NCI-H345 (cell line): ENCODE results near the gene KCNK4.

Source experiments
- DNase-seq: peaks from one replicate; lab custom pipeline; 2025; lab: John Stamatoyannopoulos, UW

The KCNK4 gene

DNA sequence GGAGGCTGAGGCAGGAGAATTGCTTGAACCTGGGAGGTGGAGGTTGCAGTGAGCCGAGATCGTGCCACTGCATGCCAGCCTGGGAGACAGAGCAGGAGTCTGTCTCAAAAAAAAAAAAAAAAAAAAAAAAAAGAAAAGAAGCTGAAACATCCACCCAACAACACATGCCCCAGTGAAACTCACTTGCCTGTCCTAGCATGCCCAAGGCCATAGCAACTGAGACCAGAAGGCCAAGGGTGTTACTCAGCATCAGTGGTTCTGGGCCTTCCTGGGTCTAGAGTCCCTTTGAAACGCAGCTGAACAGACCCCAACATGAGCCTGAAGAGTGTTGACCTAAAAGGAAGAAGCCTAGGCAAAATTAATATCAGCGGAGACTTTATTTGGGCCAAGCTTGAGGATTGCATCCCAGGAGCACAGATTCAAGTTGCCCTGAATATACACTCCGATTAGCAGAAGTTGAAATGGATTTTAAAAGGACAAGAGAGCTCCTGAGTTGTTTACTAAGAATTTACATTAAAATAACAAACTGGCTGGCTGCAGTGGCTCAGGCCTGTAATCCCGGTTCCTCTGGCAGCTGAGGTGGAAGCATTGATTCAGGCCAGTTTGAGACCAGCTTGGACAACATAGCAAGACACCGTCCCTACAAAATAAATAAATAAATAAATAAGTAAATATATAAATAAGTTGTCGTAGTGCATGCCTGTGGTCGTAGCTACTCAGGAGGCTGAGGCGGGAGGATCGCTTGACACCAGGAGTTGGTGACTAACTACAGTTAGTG, 33.8 kb downstream of the KCNK4 start:
- no peak for DNase-seq

DNA sequence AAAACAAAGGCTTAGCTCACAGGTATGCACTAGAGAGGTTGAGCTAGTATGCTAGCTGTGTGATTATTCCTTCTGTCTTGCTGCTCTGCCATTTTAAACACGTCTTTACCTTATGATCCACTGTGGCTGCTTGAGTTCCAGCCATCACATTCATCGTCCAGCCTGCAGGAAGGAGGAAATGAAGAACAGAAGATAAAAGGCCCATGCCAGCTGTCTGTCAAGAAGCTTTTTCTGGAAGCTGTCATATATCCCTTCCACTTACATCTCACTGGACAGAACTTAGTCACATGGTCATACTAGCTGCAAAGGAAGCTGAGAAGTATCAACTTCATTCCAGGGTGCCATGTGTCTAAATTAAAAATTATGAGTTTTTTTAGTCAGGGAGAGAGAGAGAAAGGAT, 36.3 kb downstream of the KCNK4 start:
- DNase-seq, result no peak

DNA sequence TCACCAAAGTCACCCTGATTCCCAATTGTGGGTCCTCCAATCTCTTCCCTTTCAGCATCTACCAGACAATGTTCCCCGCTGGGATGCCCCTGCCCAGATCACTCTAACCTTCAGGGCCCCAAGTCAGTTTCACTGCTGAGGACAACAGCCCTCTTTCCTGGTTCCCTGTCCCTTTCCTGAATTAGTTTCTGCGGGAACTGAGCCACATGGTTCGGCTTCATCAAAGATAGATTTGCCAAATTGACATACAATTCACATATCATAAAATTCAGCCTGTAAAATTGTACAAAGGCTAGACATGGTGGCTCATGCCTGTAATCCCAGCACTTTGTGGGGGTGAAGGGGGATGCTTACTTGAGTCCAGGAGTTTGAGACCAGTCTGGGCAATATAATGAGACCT, 36.9 kb downstream of the KCNK4 start:
- DNase-seq, result no peak

DNA sequence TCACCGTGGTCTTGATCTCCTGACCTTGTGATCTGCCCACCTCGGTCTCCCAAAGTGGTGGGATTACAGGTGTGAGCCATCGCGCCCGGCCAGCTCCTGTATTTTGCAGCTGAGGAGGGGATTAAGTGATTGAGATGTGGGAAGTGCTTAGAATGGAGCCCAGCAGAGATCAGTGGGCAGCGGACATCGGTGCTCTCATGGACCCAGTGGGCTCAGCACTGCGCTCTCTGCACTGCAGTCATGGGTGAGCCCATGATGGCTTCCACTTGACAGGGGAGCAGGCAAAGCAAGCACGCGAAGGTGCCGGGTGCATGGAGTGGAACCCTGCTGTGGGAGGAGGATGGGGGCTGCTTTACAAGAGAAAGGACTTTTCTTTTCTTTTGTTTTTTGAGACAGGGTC, 39.8 kb downstream of the KCNK4 start:
- no peak for DNase-seq

DNA sequence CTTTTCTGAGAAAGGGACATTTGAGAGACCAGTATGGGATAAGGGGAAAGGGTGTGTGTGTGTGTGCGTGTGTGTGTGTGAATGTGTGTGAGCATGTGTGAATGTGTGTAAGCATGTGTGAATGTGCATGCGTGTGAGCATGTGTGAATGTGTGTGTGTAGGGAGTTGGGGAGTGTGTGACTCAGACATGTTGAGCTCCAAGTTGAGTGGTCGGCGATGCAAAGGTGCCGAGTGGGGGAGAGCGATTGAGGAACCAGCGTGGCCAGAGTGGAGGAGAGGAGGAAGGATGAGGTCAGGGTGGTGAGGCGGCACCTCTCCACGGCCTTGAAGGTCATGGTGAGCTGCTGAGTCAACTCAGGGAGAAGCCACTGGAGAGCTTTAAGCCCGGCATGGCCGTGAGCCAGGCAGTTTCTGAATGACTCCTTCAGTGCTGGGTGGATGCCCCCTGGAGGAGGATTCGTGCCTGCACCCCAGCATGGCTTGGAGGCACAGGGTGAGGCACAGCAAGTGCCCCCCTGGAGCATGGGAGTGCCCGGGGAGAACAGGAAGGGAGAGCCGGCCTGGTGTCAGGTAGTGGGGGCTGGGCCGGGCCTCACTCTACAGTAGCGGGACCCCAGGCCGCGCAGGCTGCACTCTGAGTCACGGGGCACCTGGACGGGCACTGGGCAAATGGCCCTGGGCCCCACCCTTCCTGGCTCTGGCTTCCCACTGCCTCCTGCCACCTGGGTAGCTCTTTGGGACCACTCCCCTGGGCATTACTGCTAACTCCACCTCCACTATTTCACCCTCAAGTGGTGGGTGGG, 40.7 kb downstream of the KCNK4 start:
- peak; percentile 73 for DNase-seq

DNA sequence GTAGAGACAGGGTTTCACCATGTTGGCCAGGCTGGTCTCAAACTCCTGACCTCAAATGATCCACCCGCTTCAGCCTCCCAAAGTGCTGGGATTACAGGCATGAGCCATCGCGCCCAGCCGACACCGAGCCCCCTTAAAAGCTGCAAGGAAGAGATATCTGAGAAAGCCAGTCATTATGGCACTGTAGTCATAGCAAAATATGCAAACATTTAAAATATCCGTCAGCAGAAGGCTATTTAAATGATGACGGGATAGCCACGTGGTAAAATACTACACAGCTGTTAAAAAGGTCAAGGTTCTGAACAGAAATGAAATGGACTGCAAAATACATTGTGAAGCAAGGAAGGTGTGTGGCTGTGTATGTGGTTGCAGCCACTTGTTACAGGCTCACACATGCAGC, 42.5 kb downstream of the KCNK4 start:
- DNase-seq, result no peak

DNA sequence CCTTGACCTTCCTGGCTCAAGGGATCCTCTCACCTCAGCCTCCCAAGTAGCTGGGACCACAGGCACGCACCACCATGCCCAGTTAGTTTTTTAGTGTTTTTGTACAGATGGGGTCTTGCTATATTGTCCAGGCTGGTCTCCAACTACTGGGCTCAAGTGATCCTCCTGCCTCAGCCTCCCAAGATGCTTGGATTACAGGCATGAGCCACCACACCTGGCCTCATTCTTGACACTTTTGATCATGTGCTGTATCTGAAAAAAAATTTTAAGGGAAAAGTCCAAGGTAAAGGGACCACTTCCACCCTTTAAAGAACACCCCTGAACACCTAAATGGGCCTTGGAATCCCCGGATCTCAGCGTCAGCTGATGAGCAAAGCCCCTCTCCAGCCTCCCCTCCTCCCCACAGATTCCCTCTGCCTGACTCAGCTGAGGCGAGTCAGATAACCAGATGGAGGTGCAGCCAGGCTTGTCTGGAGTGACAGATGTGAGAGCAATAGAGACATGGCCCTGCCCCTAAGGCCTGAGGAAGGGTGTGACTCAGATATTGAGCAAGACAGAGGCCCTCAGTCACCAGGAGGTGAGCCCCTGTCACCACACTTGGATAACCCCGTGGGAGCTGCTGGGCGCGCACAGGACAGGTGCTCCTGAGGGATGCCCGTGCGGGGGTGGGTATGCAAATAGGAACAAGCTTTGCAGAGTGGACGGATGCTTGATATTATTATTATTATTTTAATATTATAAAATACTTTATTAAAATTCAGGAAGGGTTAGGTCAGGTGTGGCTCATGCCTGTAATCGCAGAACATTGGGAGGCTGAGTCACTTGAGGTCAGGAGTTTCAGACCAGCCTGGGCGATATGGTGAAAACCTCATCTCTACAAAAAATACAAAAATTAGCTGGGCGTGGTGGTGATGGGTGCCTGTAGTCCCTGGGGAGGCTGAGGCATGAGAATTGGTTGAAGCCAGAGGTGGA, 43.9 kb downstream of the KCNK4 start:
- peak; percentile 84 for DNase-seq

DNA sequence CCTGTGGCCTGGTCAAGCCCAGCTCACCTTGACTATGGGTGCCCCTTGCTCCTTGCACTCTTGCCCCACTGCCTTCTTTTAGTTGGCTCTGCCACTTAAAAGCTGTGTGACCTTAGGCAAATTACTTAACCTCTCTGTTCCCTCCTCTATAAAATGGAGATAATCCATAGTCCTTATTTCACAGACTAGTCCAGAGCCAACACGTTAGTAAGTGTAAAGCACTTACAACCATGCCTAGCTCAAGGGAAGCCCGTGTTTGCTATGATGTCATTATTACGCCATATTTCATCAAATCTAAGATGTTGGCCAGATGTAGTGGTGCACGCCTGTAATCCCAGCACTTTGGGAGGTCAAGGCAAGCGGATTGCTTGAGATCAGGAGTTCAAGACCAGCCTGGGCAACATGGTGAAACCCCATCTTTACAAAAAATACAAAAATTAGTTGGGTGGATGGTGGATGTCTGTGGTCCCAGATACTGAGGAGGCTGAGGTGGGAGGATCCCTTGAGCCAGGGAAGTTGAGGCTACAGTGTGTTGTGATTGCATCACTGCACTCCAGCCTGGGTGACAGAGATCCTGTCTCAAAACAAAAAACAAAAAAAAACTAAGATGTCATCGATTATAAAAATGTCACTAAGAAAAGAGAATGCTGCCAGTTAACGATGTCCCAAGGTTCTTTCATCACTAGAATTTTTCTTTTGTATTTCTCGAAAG, 46.6 kb downstream of the KCNK4 start:
- DNase-seq, result no peak

DNA sequence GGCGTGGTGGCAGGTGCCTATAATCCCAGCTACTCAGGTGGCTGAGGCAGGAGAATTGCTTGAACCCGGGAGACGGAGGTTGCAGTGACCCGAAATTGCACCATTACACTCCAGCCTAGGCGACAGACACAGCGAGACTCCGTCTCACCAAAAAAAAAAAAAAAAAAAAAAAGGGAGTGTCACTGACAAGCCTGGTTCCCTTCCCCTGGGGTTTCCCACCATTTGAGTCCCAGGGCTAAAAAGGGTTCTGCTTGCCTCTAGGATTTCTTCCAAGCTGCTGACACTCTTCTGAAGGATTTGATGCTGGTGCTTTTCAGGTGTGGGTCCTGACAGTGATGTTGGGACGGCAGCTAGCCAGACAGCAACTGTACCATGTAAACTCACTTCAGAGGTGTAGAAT, 47.6 kb downstream of the KCNK4 start:
- no peak for DNase-seq

DNA sequence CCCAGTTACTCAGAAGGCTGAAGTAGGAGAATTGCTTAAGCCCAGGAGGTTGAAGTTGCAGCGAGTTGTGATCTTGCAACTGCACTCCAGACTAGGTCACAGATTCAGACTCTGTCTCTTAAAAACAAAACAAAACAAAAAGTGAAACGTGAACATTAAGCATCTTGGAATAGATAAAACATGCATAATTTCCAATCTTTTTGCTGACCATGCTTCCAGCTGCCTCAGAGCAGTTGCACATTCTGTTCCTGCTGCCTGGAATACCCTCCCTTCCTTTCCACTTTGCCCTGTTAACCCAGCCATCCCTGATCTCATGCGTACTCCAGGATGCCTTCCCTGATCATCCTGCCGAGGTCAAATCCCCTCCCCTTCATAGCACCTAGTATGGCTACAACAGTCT, 48.2 kb downstream of the KCNK4 start:
- DNase-seq, result no peak

DNA sequence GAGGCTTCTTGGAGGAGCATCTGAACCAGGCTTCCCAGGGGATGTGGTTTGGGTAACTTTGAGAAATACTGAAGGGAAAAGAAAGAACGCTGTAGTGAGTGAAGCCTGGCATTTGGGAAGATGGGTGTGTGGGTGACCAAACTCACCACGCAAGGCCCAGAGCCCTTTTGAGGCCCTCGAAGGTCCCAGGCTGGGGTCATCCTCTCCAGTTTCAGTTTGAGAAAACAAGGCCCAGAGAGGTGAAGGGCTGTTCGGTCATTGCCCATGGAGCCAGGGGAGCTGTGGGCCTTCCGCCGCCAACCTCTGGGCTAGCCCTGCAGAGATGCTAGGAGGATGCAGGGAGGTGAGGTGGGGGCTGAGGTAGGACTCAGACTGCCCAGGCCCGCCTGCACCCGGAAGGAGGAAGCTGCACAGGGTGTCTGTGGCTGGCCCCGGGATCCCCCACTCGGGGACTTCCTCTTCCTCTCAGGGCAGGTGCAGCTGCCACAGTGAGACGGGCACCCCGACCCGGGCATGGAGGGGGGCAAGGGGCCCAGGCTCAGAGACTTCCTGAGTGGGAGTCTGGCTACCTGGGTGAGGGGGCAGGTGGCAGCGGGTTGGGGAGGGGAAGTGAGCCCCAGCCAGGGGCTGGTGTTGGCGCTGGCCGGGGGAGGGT, 48.8 kb downstream of the KCNK4 start, which contains the start of gene CCDC88B:
Gene CCDC88B, plus strand, starts transcription at position 451 of the 655 bp plus-strand sequence. Its CDS starts 63 bp downstream, at position 514.
- no peak for DNase-seq

DNA sequence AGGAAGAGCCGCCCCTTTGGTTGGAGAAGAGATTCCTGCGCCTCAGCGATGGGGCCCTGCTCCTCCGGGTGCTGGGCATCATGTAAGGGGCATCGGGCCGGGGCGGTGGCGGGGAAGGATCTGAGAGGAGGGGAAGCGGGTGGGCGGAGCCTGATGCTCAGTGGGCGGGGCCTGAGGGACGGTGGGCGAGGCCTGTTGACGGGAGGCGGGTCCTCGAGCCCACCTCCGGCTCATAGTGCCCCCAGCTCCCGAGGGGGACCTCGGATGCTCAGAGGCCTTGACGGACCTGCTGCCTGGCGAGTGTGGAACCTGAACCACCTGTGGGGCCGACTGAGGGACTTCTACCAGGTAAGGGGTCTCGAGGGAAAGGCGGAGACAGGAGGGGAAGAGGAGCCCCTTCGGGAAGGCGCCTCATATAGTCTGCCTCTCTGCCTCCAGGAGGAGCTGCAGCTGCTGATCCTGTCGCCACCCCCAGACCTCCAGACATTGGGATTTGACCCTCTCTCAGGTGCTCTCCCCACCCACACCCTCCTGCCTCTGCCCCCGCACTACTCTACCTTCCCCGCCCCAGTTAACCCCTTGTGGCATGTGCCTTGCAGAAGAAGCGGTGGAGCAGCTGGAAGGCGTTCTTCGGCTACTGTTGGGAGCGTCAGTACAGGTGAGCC, 49.7 kb downstream of the KCNK4 start:
- no peak for DNase-seq

DNA sequence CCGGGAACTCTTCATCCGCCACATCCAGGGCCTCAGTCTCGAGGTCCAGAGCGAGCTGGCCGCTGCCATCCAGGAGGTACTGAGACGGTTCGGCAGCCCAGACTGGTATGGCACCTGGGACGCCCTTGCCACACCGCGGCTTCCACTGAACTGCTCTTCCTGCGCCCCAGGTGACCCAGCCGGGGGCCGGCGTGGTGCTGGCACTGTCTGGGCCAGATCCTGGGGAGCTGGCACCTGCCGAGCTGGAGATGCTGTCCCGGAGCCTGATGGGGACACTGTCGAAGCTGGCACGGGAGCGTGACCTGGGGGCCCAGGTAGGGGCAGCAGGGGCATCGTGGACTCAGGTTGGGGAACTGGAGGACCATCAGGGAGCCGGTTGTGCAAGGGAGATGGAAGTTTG, 50.3 kb downstream of the KCNK4 start:
- DNase-seq, result no peak

DNA sequence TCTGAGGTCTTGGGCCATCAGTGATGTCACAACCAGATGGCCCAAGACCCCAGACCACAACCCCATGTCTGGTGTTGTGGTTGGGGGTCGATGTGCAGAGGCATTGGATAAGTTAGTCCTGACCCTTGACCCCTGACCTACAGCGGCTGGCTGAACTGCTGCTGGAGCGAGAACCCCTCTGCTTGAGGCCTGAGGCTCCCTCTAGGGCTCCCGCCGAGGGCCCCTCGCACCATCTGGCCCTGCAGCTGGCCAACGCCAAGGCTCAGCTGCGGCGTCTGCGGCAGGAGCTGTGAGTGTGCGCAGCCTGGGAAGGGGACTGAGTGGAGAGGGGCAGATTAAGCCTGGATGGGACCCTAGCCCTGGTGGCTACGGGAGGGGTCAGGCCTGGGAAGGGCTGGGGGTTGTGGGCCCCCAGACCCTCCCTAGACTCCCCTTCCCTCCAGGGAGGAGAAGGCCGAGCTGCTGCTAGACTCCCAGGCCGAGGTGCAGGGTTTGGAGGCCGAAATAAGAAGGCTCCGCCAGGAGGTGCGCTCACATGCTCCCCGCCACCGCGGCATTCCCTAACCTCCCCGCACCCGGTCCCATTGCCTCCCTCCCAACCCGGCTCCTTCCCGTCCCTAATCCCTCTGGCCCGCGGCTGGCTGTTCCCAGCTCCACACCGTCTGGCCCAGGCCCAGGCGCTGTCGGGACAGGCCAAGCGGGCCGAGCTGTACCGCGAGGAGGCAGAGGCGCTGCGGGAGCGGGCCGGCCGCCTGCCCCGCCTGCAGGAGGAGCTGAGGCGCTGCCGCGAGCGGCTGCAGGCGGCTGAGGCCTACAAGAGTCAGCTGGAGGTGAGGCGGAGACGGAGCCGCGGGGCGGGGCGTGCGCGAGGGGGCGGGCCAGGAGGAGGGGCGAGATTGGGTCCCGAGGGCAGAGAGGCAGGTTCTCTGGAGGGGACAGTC, 51.0 kb downstream of the KCNK4 start:
- DNase-seq, result peak; percentile 80

DNA sequence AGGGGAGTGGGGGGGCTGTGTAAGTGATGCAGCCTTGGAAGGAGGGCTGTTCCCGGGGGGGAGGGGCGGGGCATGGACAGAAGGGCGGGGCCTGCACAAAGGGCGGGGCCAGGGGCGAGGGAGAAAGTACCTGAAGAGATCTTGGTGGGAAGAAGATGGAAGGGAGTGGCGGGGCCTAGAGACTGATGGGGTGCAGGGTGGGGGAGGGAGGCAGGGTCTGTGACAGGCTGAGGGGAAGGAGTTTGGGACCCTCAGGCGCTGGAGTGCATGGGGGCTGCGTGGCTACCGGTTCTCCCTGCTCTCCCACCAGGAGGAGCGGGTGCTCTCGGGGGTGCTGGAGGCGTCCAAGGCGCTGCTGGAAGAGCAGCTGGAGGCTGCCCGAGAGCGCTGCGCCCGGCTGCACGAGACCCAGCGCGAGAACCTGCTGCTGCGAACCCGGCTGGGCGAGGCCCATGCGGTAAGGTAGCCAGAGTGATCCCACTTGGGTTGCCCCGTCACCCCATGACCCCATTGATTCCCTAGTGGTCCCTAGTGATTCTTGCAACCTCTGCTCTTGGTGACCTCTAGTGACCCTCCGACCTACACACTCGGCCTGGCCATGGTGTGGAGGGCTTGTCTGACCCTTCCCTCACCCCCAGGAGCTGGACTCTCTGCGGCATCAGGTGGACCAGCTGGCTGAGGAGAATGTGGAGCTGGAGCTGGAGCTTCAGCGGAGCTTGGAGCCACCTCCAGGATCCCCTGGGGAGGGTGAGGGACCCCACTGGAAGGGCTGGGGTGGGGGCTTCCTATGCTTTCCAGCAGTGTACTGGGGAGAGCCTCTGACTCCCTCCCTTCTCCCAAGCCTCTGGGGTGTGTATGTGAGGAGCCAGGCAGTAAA, 52.0 kb downstream of the KCNK4 start:
- no peak for DNase-seq

DNA sequence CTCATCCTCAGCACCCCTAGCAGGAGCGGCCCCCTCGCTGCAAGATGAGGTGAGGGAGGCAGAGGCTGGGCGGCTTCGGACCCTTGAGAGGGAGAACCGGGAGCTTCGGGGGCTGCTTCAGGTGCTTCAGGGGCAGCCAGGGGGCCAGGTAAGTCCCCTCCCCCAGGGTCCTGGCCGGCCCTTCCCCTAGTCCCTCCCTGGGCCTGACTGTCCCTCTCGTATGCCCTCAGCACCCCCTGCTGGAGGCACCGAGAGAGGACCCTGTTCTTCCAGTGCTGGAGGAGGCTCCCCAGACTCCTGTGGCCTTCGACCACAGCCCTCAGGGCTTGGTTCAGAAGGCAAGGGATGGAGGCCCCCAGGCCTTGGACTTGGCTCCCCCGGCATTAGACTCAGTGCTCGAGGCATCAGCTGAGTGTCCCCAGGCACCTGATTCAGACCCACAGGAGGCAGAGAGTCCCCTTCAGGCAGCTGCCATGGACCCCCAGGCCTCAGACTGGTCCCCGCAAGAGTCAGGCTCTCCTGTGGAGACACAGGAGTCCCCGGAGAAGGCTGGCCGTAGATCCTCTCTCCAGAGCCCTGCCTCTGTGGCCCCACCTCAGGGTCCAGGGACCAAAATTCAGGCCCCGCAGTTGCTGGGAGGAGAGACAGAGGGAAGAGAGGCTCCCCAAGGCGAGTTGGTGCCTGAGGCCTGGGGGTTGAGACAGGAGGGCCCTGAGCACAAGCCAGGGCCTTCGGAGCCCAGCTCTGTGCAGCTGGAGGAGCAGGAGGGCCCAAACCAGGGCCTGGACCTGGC, 52.9 kb downstream of the KCNK4 start:
- peak; percentile 16 for DNase-seq

DNA sequence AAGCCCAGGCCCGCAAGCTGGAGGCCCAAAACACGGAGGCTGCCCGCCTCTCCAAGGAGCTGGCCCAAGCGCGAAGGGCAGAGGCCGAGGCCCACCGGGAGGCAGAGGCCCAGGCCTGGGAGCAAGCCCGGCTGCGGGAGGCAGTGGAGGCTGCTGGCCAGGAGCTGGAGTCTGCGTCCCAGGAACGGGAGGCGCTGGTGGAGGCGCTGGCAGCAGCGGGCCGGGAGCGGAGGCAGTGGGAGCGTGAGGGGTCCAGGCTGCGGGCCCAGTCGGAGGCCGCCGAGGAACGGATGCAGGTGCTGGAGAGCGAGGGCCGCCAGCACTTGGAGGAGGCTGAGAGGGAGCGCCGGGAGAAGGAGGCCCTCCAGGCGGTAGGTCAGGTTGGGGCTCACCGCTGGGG, 53.7 kb downstream of the KCNK4 start:
- DNase-seq, result no peak
